A549 (cell line): ENCODE results near the gene GAL3ST1. TPM values are rescaled to one million over a fixed set of nuclear protein-coding genes. Genes with fewer than 3 reads are reported as not detected.
"Not testable (repeated sequence)": the region's sequence is repeated elsewhere in the genome, so short reads cannot be mapped to it uniquely, and the experiment has no call there.

Source experiments
- ATAC-seq, 2 experiments: fragments of 200-7000 bp in 1 of 2; fragments of >200 bp in 1 of 2; cut with Nextera tagmentation in 1 of 2; cut with Tn5 transposase in 1 of 2; 3 replicates each; pipeline versions ENCODE4 v1.8.0 to v1.9.1; 2018 to 2020; ENCODE audit warnings: mild to moderate bottlenecking in 1 of 2, moderate library complexity in 1 of 2
- CTCF ChIA-PET: fragments of 300-600 bp; sonication (Branson Sonifier 250); formaldehyde crosslinking; extraction: SDS; loops from one replicate; lab custom pipeline; 2021; ENCODE audit warnings: antibody characterized with exemption, inconsistent platforms; lab: Yijun Ruan, JAX
- POLR2A ChIA-PET: fragments of 350-600 bp; formaldehyde crosslinking; extraction: SDS; loops from one replicate; lab custom pipeline; 2021; ENCODE audit warnings: antibody characterized with exemption, inconsistent platforms; lab: Yijun Ruan, JAX
- DNase-seq, 2 experiments: peaks; one replicate each; pipeline versions ENCODE4 v3.0.0 to v3.0.0-alpha.2; 2011 to 2016; ENCODE audit warnings: low read depth in 1 of 2, low spot score in 1 of 2
- FAIRE-seq: peaks from 2 replicates; lab custom pipeline; 2011; peaks lifted over from hg19 to GRCh38; lab: Jason Lieb, UNC
- H3K27ac ChIP-seq, 2 experiments: fragments of >200 bp; sonication (Bioruptor Twin); formaldehyde crosslinking; 3 replicates each; pipeline ENCODE4 v1.5.1; 2016 to 2017
- H3K4me1 ChIP-seq: fragments of >200 bp; sonication (Bioruptor Twin); formaldehyde crosslinking; 3 replicates; pipeline ENCODE4 v1.6.1; 2016
- H3K4me2 ChIP-seq: fragments of >200 bp; sonication (Bioruptor Twin); formaldehyde crosslinking; 3 replicates; pipeline ENCODE4 v1.6.1; 2016
- H3K4me3 ChIP-seq: fragments of >200 bp; sonication (Bioruptor Twin); formaldehyde crosslinking; 3 replicates; pipeline ENCODE4 v1.5.1; 2016
- H3K9me3 ChIP-seq: fragments of >200 bp; sonication (Bioruptor Twin); formaldehyde crosslinking; 3 replicates; pipeline ENCODE4 v1.6.1; 2016
- EHMT2 ChIP-seq: fragments of 200-600 bp; sonication (generic); IDR thresholded peaks from 2 replicates; pipeline ENCODE4 v1.6.1; 2016; ENCODE audit warnings: antibody characterized with exemption, low read depth, mild to moderate bottlenecking, moderate library complexity
- ELK1 ChIP-seq: fragments of 150-350 bp; IDR thresholded peaks from 2 replicates; pipeline ENCODE4 v1.6.1; 2014; ENCODE audit warnings: low read depth, mild to moderate bottlenecking, low read length
- EP300 ChIP-seq, 2 experiments: fragments of >200 bp; sonication (Bioruptor Twin); formaldehyde crosslinking; IDR thresholded peaks; 2 replicates in 1 of 2; 3 replicates in 1 of 2; pipeline ENCODE4 v1.6.1; 2016 to 2017
- FOSB ChIP-seq: fragments of 250-450 bp; sonication (Bioruptor Pico); IDR thresholded peaks from 2 replicates; pipeline ENCODE4 v1.5.0; 2020; ENCODE audit warnings: mild to moderate bottlenecking, moderate library complexity
- FOSL2 ChIP-seq, 2 experiments: fragments of 450-650 bp in 1 of 2; fragments of >200 bp in 1 of 2; sonication (Bioruptor Twin) in 1 of 2; formaldehyde crosslinking; IDR thresholded peaks; 2 replicates each; pipeline versions ENCODE4 v1.5.0 to v1.6.1; 2016 to 2020; ENCODE audit warnings: mild to moderate bottlenecking in 1 of 2, moderate library complexity in 1 of 2
- GATA3 ChIP-seq: IDR thresholded peaks from 2 replicates; pipeline ENCODE4 v1.6.1; 2012; ENCODE audit warnings: borderline replicate concordance
- HOXB13 ChIP-seq: fragments of 250-450 bp; sonication (Bioruptor Pico); IDR thresholded peaks from 2 replicates; pipeline ENCODE4 v1.5.0; 2020; ENCODE audit warnings: low read depth, mild to moderate bottlenecking, moderate library complexity
- JUN ChIP-seq, 2 experiments: fragments of >200 bp; sonication (Bioruptor Twin); formaldehyde crosslinking; IDR thresholded peaks; 2 replicates in 1 of 2; 3 replicates in 1 of 2; pipeline ENCODE4 v1.6.1; 2016 to 2017
- KDM1A ChIP-seq: fragments of 200-600 bp; sonication (generic); IDR thresholded peaks from 2 replicates; pipeline ENCODE4 v1.6.1; 2016; ENCODE audit warnings: low read depth, mild to moderate bottlenecking
- MYC ChIP-seq: IDR thresholded peaks from 2 replicates; pipeline ENCODE4 v1.6.1; 2012; ENCODE audit warnings: mild to moderate bottlenecking, inconsistent platforms, low read length, improper control_type of control experiment, borderline replicate concordance
- NPAS2 ChIP-seq: fragments of 250-450 bp; sonication (Bioruptor Pico); IDR thresholded peaks from 2 replicates; pipeline ENCODE4 v1.8.0; 2022; ENCODE audit warnings: mild to moderate bottlenecking, moderate library complexity, borderline replicate concordance
- NR3C1 ChIP-seq: fragments of >200 bp; sonication (Bioruptor Twin); formaldehyde crosslinking; IDR thresholded peaks from 3 replicates; pipeline ENCODE4 v1.6.1; 2017
- POLR2AphosphoS2 ChIP-seq: conservative IDR thresholded peaks from 2 replicates; pipeline ENCODE4 v1.6.1; 2012; ENCODE audit warnings: low read length, improper control_type of control experiment, inconsistent platforms
- REST ChIP-seq: fragments of 200-600 bp; sonication (generic); IDR thresholded peaks from 2 replicates; pipeline ENCODE4 v1.6.1; 2016; ENCODE audit warnings: antibody characterized with exemption, mild to moderate bottlenecking, moderate library complexity
- RFX5 ChIP-seq: fragments of 450-650 bp; IDR thresholded peaks from 2 replicates; pipeline ENCODE4 v1.7.1; 2014; ENCODE audit warnings: antibody characterized with exemption, mild to moderate bottlenecking, moderate library complexity
- TP53 ChIP-seq: fragments of 250-450 bp; sonication (Bioruptor Pico); IDR thresholded peaks from 2 replicates; pipeline ENCODE4 v1.5.0; 2021; ENCODE audit warnings: mild to moderate bottlenecking, moderate library complexity
- ZFP36 ChIP-seq: fragments of 450-650 bp; IDR thresholded peaks from 2 replicates; pipeline ENCODE4 v1.6.1; 2014; ENCODE audit warnings: borderline replicate concordance; ENCODE audit not compliant: partially characterized antibody
- ZSCAN20 ChIP-seq: fragments of 250-450 bp; sonication (Bioruptor Pico); IDR thresholded peaks from 2 replicates; pipeline ENCODE4 v1.8.0; 2022; ENCODE audit warnings: mild to moderate bottlenecking, moderate library complexity
- WGBS: methylation state at CpG from one replicate; pipeline ENCODE4 v1.1.6; 2017; ENCODE audit errors: missing lambda C conversion rate; 5-methylcytosine and 5-hydroxymethylcytosine counted together
- polyA plus RNA-seq, 4 experiments: library from polyadenylated mRNA; depleted of rRNA in 3 of 4; stranded (reverse); fragments of >200 nt; fragmentation: RNase III in 1 of 4; extraction: RNeasy Plus Mini Kit Qiagen cat#74134 plus additional on column Dnase treatment in 1 of 4; gene quantifications; 2 replicates in 3 of 4; 3 replicates in 1 of 4; pipeline ENCODE4 v1.2.3, GENCODE V29; 2011 to 2017
- TF ChIP-seq, protein P1 (sequence below): fragments of >200 bp; sonication (Bioruptor Twin); formaldehyde crosslinking; IDR thresholded peaks from 3 replicates; pipeline ENCODE4 v1.5.1; 2016
- TF ChIP-seq, protein P2 (sequence below): IDR thresholded peaks from 2 replicates; pipeline ENCODE4 v1.6.1; 2012

The GAL3ST1 gene
- polyA plus RNA-seq, 2 of the 4 experiments (the other 2 are of a cell fraction): 8.7 to 14.0 TPM

DNA sequence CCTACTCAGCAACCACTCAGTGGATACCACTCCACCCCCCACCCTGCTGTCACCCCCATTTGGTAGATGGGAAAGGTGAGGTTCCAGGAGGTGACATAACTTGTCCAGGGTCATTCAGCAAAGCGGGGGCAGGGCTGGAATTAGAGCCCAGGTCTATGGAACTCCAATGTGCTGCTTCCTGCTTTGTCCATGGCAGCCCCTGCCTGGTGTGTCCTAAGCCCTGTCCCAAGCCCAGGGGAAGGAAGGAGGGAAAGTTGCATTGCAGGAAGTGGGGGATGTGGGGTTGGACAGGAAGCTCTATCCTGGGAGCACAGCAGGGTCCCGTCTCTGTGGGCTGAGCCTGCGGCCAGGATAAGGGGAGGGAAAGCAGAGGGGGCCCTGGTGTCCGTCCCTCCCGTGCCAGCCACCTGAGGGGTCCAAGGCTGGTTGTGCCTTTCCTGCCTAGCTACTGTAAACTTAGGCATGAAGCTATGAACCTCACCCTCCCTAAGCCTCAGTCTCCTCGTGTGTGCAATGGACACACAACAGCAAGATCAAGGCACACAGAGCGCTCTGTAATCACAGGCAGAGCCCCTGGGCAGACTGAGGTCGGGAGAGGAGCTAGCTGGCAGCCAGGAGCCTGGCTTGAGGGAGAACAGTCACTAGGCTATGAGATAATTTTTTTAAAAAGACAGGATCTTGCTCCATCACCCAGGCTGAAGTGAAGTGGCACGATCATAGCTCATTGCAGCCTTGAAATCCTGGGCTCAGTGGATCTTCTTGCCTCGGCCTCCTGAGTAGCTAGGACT lies 12.9 kb downstream of the GAL3ST1 start:
- ATAC-seq (no peak; a peak in 1 of 6 replicates), DNase-seq (no peak), FAIRE-seq (no peak)
- Histone ChIP-seq H3K4me2 (peak overlapping the region; percentile 33), H3K9me3 (no peaks in the 10 kb centered on the region), H3K4me3 (no peak overlapping the region), H3K4me1 (peaks cover 63% of the 10 kb centered on the region), H3K27ac (peak overlapping the region; percentile 45 to 83; a peak in 5 of 6 replicates)
- CTCF ChIA-PET: interaction anchor here (1.1 to 1.4 kb wide), 3 partner anchors 9 to 116 kb away, joined by 3 to 6 read pairs (median 4); no protein-coding TSS in a partner anchor
- 70% methylated on average over 6 of the region's 10 CpGs for WGBS
- POLR2A ChIA-PET: no interaction called here
- no peak for TF ChIP-seq MYC
- no peak for TF ChIP-seq EP300 (IDR thresholded peaks at IDR 0.05)
- no peak for TF ChIP-seq NPAS2 (CRISPR knock-in tag)
- TF ChIP-seq, protein P1, sequence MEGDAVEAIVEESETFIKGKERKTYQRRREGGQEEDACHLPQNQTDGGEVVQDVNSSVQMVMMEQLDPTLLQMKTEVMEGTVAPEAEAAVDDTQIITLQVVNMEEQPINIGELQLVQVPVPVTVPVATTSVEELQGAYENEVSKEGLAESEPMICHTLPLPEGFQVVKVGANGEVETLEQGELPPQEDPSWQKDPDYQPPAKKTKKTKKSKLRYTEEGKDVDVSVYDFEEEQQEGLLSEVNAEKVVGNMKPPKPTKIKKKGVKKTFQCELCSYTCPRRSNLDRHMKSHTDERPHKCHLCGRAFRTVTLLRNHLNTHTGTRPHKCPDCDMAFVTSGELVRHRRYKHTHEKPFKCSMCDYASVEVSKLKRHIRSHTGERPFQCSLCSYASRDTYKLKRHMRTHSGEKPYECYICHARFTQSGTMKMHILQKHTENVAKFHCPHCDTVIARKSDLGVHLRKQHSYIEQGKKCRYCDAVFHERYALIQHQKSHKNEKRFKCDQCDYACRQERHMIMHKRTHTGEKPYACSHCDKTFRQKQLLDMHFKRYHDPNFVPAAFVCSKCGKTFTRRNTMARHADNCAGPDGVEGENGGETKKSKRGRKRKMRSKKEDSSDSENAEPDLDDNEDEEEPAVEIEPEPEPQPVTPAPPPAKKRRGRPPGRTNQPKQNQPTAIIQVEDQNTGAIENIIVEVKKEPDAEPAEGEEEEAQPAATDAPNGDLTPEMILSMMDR: no peak
- no peak for TF ChIP-seq RFX5
- TF ChIP-seq ZSCAN20: no peak
- no peak for TF ChIP-seq KDM1A
- no peak for TF ChIP-seq REST
- TF ChIP-seq FOSL2 (IDR thresholded peaks at IDR 0.05): no peak
- no peak for TF ChIP-seq FOSL2 (CRISPR knock-in tag; IDR thresholded peaks at IDR 0.05)
- no peak for TF ChIP-seq NR3C1
- TF ChIP-seq POLR2AphosphoS2: no peak
- TF ChIP-seq TP53 (CRISPR knock-in tag): no peak

- DNase-seq (peak in 1 of 2 experiments; percentile 24), ATAC-seq (peak in 1 of 2 experiments; percentile 68; a peak in 3 of 6 replicates)
- CTCF ChIA-PET: interaction anchor here (1.4 kb wide), 1 partner anchor 18 kb away, joined by 3 read pairs; no protein-coding TSS in a partner anchor
- POLR2A ChIA-PET, H3K4me2 ChIP-seq, H3K4me3 ChIP-seq, H3K9me3 ChIP-seq, FAIRE-seq: not testable (repeated sequence)
- WGBS: 67% methylated on average over 11 of the region's 11 CpGs
- Histone ChIP-seq H3K4me1 (peaks cover 54% of the 10 kb centered on the region), H3K27ac (peak overlapping the region in 1 of 2 experiments; percentile 83; a peak in 3 of 6 replicates)
Measured at GRCh38 chr22:30560643-30561202, 13.7 kb downstream of the GAL3ST1 start.

DNA sequence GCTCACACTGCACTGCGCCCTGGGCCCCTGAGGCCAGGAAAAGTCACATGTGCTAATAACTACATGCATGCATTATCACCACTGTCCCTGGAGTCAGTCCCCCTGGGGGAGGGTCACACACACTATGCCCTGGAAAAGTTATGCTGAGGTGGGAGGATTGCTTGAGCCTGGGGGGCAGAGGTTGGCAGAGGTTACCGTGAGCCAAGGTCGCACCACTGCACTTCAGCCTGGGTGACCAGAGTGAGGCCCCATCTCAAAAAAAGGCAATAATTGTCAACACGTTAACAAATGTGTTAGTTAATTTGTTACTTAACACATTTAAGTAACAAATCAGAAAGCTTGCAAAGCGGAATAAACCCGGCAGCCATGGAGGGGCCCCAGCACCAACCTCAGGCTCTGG lies 14.6 kb downstream of the GAL3ST1 start:
- ChIA-PET CTCF (no interaction called here), POLR2A (no interaction called here)
- Histone ChIP-seq H3K27ac (peak overlapping the region in 1 of 2 experiments; percentile 83; a peak in 4 of 6 replicates), H3K4me2 (no peak overlapping the region), H3K9me3 (no peaks in the 10 kb centered on the region), H3K4me3 (no peak overlapping the region), H3K4me1 (peaks cover 46% of the 10 kb centered on the region)
- DNase-seq (no peak), ATAC-seq (no peak), FAIRE-seq (no peak)
- WGBS: 83% methylated on average over 6 of the region's 6 CpGs
- TF ChIP-seq FOSB (no peak), MYC (no peak), REST (no peak), ELK1 (no peak), ZFP36 (no peak), GATA3 (no peak), HOXB13 (no peak), EHMT2 (no peak), JUN (IDR thresholded peaks at IDR 0.05) (no peak), EP300 (IDR thresholded peaks at IDR 0.05) (no peak)
- TF ChIP-seq, protein P2, sequence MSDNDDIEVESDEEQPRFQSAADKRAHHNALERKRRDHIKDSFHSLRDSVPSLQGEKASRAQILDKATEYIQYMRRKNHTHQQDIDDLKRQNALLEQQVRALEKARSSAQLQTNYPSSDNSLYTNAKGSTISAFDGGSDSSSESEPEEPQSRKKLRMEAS: no peak
